ENCODE measurements around the gene KRTAP1-4.
A peak's percentile ranks its signal among the peaks of the same experiment; 100 is the strongest.
"Not testable (repeated sequence)": the region's sequence is repeated elsewhere in the genome, so short reads cannot be mapped to it uniquely, and the experiment has no call there.

The KRTAP1-4 gene

DNA sequence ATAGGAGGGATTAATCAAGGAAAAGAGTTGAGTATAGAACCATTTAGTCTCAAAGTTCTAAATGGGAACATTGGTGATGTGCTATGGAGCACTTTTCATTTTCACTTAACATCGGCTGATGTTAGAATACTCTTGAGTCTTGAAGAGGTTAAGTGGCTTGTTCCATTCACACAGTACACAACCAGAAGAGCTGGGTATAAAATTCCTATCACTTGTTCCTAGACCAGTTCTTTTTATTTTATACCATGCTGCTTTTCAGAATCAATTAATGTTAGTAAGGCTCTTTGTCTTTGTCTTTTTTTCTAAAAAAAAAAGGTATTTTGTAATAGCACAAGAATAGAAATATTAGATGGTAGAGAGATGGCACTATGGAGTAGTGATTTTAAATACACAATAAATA is 13.0 kb upstream of the KRTAP1-4 start:
- TF ChIP-seq, protein P1, sequence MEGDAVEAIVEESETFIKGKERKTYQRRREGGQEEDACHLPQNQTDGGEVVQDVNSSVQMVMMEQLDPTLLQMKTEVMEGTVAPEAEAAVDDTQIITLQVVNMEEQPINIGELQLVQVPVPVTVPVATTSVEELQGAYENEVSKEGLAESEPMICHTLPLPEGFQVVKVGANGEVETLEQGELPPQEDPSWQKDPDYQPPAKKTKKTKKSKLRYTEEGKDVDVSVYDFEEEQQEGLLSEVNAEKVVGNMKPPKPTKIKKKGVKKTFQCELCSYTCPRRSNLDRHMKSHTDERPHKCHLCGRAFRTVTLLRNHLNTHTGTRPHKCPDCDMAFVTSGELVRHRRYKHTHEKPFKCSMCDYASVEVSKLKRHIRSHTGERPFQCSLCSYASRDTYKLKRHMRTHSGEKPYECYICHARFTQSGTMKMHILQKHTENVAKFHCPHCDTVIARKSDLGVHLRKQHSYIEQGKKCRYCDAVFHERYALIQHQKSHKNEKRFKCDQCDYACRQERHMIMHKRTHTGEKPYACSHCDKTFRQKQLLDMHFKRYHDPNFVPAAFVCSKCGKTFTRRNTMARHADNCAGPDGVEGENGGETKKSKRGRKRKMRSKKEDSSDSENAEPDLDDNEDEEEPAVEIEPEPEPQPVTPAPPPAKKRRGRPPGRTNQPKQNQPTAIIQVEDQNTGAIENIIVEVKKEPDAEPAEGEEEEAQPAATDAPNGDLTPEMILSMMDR (IDR thresholded peaks at IDR 0.05; ENCODE audit: low read length, missing control alignments) = no peak

DNA sequence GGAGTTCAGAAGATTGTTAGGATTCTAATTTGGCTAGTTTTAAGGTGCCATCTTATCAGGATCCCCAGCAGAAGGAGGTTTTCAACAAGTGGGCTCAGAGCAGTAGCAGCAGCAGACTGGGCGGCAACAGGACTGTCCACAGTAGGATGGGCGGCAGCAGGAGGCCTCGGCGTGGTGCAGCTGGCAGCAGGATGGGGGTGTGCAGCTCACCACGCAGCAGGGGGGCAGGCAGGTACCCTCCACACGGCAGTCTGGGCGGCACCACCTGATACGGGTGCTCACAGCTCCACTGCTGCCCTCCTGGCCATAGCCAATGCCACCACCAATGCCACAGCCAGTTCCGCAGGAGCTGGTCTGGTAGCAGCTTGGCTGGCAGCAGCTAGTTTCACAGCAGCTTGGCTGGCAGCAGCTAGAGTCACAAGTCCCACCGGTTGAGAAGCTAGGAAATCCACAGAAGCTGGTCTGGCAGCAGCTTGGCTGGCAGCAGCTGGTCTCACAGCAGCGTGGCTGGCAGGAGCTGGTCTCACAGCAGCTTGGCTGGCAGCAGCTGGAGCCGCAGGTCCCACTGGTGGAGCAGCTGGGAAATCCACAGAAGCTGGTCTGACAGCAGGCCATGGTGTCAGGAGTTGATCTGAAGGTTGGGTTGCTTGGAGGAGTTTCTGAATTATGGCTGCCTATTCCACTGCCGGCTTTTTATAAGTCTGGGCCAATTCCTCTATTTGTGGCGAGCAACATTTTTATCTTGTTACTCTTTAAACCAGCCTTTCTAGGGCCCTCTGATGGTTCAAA is 11.0 kb upstream of the KRTAP1-4 start, which contains the start of gene KRTAP1-1:
Gene KRTAP1-1 (minus strand): TSS at position 668 of the 789 bp plus-strand sequence. CDS start 53 bp downstream, at position 615.
- not testable (repeated sequence) for DNase-seq (ENCODE audit: low read depth); H3K4me3 ChIP-seq (replicated peaks; ENCODE audit: low read depth, low read length)

More for the DNA sequence above, 13.0 kb upstream of the KRTAP1-4 start:
- DNase-seq (ENCODE audit: low read depth) = no peak
- no peak overlapping the region for H3K4me3 ChIP-seq (replicated peaks; ENCODE audit: low read depth, low read length)

DNA sequence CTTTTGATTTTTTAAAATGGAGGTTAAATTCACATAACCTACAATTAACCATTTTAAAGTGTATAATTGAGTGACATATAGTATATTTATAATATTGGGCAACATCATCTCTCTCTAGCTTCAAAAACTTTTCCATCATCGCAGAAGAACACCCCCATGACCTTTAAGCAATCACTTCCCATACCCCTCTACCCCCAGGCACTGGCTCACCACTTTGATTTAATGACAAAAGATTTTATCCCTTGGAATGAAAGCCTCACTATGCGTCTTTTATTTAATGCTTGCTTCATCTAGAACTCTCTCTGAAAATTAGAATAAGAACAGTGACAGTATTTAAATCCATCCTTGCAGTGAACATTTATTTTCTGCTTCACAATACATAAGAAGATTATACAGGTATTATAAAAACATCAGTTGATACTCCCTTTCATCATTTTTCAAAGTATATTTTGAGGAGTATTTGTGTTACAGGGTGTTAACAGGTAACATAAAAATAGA is 7.9 kb upstream of the KRTAP1-4 start:
- TF ChIP-seq, protein P1 (IDR thresholded peaks at IDR 0.05; ENCODE audit: low read length, missing control alignments) = no peak
- H3K4me3 ChIP-seq (replicated peaks; ENCODE audit: low read depth, low read length) = no peak overlapping the region
- DNase-seq (ENCODE audit: low read depth) = no peak

DNA sequence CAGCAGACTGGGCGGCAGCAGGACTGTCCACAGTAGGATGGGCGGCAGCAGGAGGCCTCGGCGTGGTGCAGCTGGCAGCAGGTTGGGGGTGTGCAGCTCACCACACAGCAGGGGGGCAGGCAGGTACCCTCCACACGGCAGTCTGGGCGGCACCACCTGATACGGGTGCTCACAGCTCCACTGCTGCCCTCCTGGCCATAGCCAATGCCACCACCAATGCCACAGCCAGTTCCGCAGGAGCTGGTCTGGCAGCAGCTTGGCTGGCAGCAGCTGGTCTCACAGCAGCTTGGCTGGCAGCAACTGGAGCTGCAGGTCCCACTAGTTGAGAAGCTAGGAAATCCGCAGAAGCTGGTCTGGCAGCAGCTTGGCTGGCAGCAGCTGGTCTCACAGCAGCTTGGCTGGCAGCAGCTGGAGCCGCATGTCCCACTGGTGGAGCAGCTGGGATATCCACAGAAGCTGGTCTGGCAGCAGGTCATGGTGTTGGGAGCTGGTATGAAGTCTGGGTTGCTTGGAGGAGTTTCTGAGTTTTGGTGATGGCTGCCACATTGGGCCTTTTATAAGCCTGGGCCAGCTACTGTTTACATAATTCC is 4.4 kb upstream of the KRTAP1-4 start, which contains the start of gene KRTAP1-3:
Gene KRTAP1-3 (minus strand): TSS at position 529 of the 590 bp plus-strand sequence. CDS start 53 bp downstream, at position 476.
- not testable (repeated sequence) for DNase-seq (ENCODE audit: low read depth); H3K4me3 ChIP-seq (replicated peaks; ENCODE audit: low read depth, low read length)

DNA sequence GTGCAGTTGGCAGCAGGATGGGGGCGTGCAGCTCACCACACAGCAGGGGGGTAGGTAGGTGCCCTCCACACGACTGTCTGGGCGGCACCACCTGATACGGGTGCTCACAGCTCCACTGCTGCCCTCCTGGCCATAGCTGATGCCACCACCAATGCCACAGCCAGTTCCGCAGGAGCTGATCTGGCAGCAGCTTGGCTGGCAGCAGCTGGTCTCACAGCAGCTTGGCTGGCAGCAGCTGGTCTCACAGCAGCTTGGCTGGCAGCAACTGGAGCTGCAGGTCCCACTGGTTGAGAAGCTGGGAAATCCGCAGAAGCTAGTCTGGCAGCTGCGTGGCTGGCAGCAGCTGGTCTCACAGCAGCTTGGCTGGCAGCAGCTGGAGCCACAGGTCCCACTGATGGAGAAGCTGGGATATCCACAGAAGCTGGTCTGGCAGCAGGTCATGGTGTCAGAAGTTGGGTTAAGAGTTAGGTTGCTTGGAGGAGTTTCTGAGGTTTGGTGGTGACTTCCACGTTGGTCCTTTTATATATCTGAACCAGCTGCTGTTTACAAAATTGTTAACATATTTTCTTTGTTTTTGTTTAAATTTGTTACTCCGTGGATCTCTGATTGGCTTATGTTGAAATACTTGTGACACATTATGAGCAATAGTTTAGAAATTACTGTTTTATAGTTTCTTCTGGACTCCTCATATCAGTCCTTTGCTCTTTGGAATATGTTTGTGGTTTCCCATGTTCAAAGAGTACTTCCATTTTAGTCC is 3.1 kb downstream of the KRTAP1-4 start, which contains the start of gene KRTAP1-5:
Gene KRTAP1-5 (minus strand): TSS at position 494 of the 757 bp plus-strand sequence. CDS start 53 bp downstream, at position 441.
- TF ChIP-seq, protein P1 (IDR thresholded peaks at IDR 0.05; ENCODE audit: low read length, missing control alignments) = no peak
- peak; percentile 28 for DNase-seq (ENCODE audit: low read depth)
- H3K4me3 ChIP-seq (replicated peaks; ENCODE audit: low read depth, low read length) = no peak within 1 kb of the TSS

DNA sequence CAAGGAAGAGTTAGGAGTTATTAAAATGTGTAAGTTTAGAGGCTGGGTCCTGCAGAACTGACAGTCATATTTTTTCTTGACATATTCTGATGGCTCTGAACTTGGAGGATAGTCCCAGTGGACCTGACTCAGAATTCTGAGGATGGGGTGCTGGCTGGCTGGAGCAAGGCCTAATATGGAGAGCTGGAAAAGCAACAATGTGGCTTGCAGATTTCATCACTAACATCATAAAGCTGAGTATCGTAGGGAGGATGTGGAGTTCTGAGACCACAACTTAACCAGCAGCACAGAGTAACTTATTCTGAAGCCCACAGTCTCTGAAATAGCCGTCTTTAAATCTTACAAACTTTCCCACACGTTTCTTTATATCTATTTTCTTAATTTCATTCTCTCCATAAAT is 5.3 kb downstream of the KRTAP1-4 start:
- TF ChIP-seq, protein P1 (IDR thresholded peaks at IDR 0.05; ENCODE audit: low read length, missing control alignments) = no peak
- no peak for DNase-seq (ENCODE audit: low read depth)
- no peak overlapping the region for H3K4me3 ChIP-seq (replicated peaks; ENCODE audit: low read depth, low read length)

DNA sequence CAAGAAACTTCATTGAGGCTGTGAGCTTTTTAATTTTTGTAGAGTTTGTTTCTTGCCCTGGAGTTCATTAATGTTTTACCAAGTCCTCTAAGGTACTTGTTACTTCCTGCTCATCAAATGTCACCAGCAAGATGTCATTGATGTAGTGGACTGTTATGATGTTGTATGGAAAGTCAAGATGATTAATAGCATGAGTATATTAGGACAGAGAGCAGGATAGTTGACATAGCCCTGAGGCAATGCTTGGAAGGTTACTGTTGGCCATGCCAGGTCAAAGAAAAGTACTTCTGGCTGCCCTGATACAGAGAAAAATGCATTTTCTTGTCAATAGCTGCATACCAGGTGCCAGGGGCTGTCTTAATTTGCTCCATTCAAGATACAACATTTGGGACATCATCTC is 9.7 kb downstream of the KRTAP1-4 start:
- TF ChIP-seq, protein P1 (IDR thresholded peaks at IDR 0.05; ENCODE audit: low read length, missing control alignments) = no peak
- no peak overlapping the region for H3K4me3 ChIP-seq (replicated peaks; ENCODE audit: low read depth, low read length)
- no peak for DNase-seq (ENCODE audit: low read depth)
